ENCODE measurements around the gene GINS1.
"Not testable (repeated sequence)": the region's sequence is repeated elsewhere in the genome, so short reads cannot be mapped to it uniquely, and the experiment has no call there.

GINS1 gene

GRCh38 chr20:25390538-25391528 is 16.6 kb upstream of the GINS1 start, which contains the start of gene ABHD12:
Gene ABHD12 (minus strand): TSS chr20:25390835. CDS start chr20:25390703, 132 bp downstream.
- DNase-seq: peak; percentile 94 to 96

- DNase-seq: no peak
Measured at GRCh38 chr20:25394276-25394675, 13.2 kb upstream of the GINS1 start.

GRCh38 chr20:25394996-25395395 is 12.5 kb upstream of the GINS1 start:
- DNase-seq: no peak

GRCh38 chr20:25397096-25397495 is 10.4 kb upstream of the GINS1 start:
- DNase-seq: no peak

- DNase-seq: no peak
Measured at GRCh38 chr20:25397821-25398220, 9.7 kb upstream of the GINS1 start.

GRCh38 chr20:25398376-25399036 is 9.0 kb upstream of the GINS1 start:
- DNase-seq: peak; percentile 17 to 24

GRCh38 chr20:25399037-25399430 is 8.4 kb upstream of the GINS1 start:
- DNase-seq: peak; percentile 44 to 82

- DNase-seq: not testable (repeated sequence)
Measured at GRCh38 chr20:25400291-25400732, 7.2 kb upstream of the GINS1 start.

- no peak for DNase-seq
Measured at GRCh38 chr20:25402583-25402982, 4.9 kb upstream of the GINS1 start.

GRCh38 chr20:25408170-25408547 is 686 bp downstream of the GINS1 start:
- no peak for DNase-seq

- DNase-seq: no peak
Measured at GRCh38 chr20:25408890-25409289, 1.4 kb downstream of the GINS1 start.

GRCh38 chr20:25418776-25419175 is 11.3 kb downstream of the GINS1 start:
- DNase-seq: peak in 1 of 2 donors; percentile 50

- DNase-seq: no peak
Measured at GRCh38 chr20:25421102-25421501, 13.6 kb downstream of the GINS1 start.

- peak in 1 of 2 donors; percentile 14 for DNase-seq
Measured at GRCh38 chr20:25422032-25422431, 14.6 kb downstream of the GINS1 start.

- DNase-seq: no peak
Measured at GRCh38 chr20:25424536-25424935, 17.1 kb downstream of the GINS1 start.

GRCh38 chr20:25437153-25437581 is 29.7 kb downstream of the GINS1 start:
- no peak for DNase-seq

- peak; percentile 24 to 38 for DNase-seq
Measured at GRCh38 chr20:25439328-25439727, 31.9 kb downstream of the GINS1 start.

GRCh38 chr20:25444556-25444955 is 37.1 kb downstream of the GINS1 start:
- DNase-seq: no peak

GRCh38 chr20:25447671-25448070 is 40.2 kb downstream of the GINS1 start:
- no peak for DNase-seq

GRCh38 chr20:25452333-25452732 is 44.9 kb downstream of the GINS1 start:
- no peak for DNase-seq

GRCh38 chr20:25453035-25453810 is 45.8 kb downstream of the GINS1 start:
- DNase-seq: no peak

- DNase-seq: no peak
Measured at GRCh38 chr20:25454153-25454900, 46.9 kb downstream of the GINS1 start.

Measured in inflammatory macrophage treated with lipopolysaccharide for 1 hour (primary cell).